Brain microvascular endothelial cell (primary cell): ENCODE measurements around the gene ZNF467.

Experiments
- DNase-seq: peaks from one replicate; pipeline ENCODE4 v3.0.0-alpha.2; 2020
- H3K27ac ChIP-seq: fragments of 250-450 bp; sonication (Bioruptor Pico); 2 replicates; pipeline ENCODE4 v1.5.1; 2020; ENCODE audit warnings: mild to moderate bottlenecking, moderate library complexity
- H3K27me3 ChIP-seq: fragments of 250-450 bp; sonication (Bioruptor Pico); replicated peaks from 2 replicates; pipeline ENCODE4 v1.5.1; 2020; ENCODE audit warnings: mild to moderate bottlenecking
- H3K36me3 ChIP-seq: fragments of 250-450 bp; sonication (Bioruptor Pico); replicated peaks from 2 replicates; pipeline ENCODE4 v1.5.1; 2020; ENCODE audit warnings: mild to moderate bottlenecking
- H3K4me3 ChIP-seq: 2 replicates; pipeline ENCODE4 v1.5.1; 2011; ENCODE audit warnings: low read depth, mild to moderate bottlenecking, control low read depth, low read length, moderate library complexity
- CTCF ChIP-seq: IDR thresholded peaks from 2 replicates; pipeline ENCODE4 v1.5.1; 2011; ENCODE audit warnings: low read depth, mild to moderate bottlenecking, moderate library complexity, low read length, control low read depth, inconsistent platforms; ENCODE audit errors: missing control alignments
- in situ Hi-C: cut with HindIII; loops from 2 replicates; pipeline ENCODE4 v1.10.0; 2017; ENCODE audit warnings: low sequenced_read_pairs, low pct_ligation_motif_present

The ZNF467 gene

DNA sequence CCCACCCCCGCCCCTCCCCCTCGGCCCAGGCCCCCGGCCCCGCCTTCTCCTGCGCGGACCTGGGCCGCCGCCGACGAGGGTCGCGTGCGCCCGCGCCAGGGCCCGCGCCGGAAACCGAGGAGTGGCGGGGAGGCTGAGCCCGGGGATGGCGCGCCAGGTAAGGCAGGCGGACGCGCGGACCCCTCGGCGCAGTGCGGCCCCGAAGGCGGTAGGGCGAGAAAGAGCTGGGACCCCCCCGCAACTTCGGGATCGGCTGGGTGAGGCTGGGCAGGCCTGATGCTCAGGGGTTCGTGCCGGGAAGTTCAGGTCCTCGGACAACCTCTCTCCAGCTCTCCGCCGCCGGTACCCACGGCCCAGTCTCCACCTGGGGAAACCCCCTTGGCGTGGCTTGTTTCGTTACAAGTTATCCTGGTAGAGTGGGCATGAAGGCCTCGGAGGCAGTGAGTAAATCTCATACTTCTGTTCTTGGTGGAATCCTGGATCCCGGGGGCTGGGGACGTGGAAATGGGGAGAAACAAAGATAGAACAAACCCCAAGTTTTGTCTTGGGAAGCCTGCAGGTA is 58.4 kb downstream of the ZNF467 start:
- peak overlapping the region; percentile 70 for H3K4me3 ChIP-seq
- H3K36me3 ChIP-seq: no peaks in the 10 kb centered on the region
- no peak overlapping the region for H3K27ac ChIP-seq
- H3K27me3 ChIP-seq: no peaks in the 10 kb centered on the region
- DNase-seq: no peak
- in situ Hi-C loops: no loop called here
- no peak for TF ChIP-seq CTCF
